Jurkat, Clone E6-1 (cell line): Measurements from ENCODE around the gene COBL.

Experiments used
- DNase-seq: peaks from one replicate; pipeline ENCODE4 v3.0.0-alpha.2; 2011; ENCODE audit warnings: low read depth, low spot score
- H3K4me3 ChIP-seq: 2 replicates; pipeline ENCODE4 v1.5.1; 2011; ENCODE audit warnings: mild to moderate bottlenecking, low read length, control low read depth, moderate library complexity

Gene COBL

DNA sequence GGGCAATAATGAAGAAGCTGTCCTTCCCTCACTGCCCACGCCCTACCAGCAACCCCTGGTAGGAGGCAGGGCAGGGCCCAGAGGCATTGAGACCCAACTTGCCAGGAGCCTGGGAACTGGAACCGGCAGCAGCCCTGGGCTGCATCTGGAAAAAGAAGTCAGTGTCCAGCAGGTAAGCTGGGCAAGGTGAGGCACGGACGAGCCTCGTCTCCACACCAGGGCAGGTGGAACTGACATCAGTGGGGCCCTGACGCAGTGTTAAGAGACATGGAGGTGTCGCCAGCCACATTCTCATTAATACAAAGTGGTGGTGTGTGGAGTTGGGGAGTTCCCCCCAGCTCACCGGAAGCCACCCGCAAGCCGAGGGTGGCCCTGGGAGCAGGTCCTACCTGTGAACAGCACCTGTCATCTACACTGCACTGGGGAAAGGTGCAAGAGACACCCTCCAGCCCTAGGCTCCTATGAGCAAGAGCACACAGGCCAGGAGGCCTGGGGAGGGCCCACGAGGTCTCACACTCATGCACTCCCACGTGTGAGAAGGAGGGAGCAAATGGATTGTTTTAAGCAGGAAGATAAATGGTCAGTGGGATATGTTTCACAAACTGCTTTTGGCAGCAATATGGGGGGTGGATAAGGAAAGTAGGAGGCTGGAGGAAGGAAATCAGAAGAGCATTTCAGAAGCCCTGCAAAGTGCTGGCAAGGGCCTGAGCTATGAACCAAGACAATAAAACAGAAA is 53.6 kb downstream of the COBL start:
- no peak overlapping the region for H3K4me3 ChIP-seq

DNA sequence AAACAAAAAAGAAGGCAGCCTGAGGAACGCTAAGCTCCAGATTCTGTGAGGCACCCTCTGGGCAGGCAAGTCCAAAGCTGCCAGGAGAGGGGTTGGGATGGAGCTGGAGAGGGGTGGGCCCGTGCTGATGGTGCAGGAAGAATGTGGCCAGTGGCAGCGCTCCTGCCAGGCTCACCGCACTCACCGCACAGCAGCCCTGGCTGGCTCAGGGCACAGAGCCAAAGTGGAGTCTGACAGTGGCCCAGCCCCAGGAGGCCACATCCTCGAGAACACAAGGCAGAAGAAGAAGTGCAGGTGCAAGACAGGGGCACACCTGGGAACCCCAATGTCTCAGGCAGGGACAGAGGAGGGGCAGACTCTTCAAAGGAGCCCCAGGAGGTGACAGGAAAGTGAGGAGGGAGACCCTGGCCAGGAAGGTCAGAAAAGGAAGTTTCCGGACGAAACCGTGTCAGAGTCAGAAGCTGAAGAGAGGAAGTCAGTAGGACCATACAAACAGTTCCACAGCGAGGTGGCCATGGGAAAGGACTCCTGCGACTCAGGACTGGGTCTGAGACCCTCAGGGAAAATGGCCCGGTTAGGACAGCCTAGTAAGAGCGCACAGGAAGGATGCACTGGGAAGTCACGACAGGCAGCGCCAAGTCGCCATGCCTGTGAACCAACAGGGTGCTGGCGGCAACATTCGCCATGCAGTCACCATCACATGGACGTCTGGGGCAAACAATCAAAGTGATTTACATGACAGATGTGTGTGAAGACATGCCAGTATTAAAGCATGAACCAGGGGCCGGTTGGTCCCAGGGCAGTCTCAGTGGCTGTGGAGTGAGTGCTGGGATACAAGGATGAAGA is 54.4 kb downstream of the COBL start:
- DNase-seq, result peak; percentile 63

More for the DNA sequence above, 53.6 kb downstream of the COBL start:
- no peak for DNase-seq

DNA sequence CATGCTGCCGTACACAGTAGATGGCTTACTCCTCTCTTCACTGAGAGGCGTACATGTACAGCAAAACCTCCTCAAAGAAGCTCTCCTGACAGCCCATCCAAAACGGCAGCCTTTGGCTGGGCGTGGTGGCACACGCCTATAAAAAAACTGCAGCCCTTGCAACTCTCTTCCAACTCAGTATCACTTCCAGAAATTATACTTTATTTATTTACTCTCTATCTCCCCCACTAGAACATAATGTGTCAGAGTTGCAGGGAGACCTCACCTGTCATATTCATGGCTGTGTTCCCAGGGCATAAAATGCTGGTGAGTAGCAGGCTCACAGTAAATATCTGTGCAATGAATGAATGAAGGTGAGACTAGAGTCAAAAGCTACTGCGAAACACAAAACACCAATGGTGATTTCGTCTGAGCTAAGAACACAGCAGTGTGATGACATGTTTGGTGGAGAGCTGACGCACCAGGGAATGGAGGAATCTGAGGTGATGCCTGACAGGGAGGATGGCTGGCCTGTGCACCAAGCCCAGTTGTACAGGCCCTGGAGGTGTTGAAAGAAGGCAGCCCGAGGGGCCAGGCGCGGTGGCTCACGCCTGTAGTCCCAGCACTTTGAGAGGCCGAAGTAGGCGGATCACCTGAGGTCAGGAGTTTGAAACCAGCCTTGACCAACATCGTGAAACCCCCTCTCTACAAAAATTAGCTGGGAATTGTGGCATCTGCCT is 55.3 kb downstream of the COBL start:
- H3K4me3 ChIP-seq, result no peak overlapping the region
- no peak for DNase-seq

More for the DNA sequence above, 54.4 kb downstream of the COBL start:
- no peak overlapping the region for H3K4me3 ChIP-seq

DNA sequence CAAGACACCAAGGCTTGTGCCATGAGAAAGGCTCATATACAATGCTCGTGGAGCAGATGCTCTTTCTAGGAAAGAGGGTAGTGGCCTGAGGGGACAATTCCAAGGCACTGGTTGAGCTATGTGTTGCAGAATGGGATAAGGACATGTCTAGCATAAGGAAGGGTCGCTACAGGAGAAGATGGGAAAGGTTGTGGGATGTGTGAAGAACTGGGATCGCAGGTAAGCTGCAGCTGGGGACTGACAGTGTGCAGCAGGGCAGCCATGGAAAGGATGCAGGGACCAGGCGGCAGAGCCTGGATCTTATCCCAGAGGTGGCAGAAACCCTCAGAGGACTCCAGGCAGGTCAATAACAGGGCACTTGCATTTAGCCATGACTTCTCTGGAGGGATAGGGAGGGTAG is 56.1 kb downstream of the COBL start:
- no peak for DNase-seq

DNA sequence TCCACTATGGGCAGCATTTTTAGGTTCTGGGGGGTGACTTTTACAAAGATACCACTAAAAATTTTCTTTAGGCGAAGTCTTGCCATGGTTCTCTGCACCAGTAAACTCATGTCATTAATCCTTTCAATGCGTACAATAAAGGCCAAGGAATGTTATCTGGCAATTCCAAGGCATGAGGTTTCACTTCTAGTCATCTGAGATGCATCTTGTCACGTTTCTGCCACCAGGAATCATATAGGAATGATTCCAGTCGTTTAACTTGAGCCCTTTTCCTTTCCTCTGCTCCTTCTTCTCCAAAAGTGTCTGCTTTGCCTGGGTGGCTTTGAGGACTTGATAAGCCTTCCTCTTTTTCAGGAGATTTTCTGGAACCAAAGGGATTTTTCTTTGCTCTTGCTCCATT is 56.8 kb downstream of the COBL start:
- no peak overlapping the region for H3K4me3 ChIP-seq
- DNase-seq, result no peak

More for the DNA sequence above, 56.1 kb downstream of the COBL start:
- H3K4me3 ChIP-seq, result no peak overlapping the region

DNA sequence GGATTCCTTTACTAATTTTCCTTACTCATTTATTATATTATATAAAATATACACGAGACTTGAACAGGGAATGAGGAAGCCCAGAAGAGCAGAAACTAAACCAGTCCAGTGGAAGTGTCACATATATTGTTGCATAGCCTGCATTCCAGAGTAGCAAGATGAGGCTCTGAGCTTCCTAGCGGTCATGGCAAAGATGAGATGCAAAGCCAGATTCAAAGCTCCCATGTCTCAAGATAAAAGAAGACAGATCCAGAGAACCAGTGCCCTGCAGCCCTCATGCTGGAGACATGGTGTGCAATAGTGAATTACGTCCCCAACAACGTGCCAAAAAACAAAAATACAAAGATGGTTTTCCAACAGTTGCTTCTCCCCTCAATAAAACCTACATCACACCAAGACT is 59.7 kb downstream of the COBL start:
- no peak overlapping the region for H3K4me3 ChIP-seq

DNA sequence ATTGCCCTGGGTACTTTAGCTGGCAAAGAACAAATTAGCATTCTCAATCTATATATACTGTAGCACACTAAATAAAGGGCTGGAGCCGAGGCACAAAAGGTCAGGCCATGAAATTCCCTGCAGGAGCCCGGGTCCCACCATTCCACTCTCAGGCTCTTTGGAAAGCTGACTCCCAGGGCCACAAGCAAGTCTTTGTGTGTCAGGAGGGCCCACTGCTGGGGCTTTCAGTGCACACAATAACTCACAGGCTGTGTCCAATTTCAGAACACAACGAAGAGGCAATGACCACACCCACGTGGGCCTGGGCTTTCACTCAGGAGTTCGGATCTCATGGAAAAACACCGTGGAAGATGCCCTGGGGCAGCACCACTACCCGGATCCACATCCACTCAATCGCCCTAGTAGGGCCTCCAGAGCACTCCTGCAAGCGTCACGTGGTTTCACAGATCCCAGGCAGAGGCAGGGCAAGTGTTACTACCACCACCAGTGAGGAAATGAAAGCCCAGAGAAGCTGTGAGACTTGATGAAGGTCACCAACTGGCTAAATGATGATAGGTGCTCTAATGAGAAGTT is 60.3 kb downstream of the COBL start:
- H3K4me3 ChIP-seq, result no peak overlapping the region
- DNase-seq, result no peak

More for the DNA sequence above, 59.7 kb downstream of the COBL start:
- DNase-seq, result no peak

DNA sequence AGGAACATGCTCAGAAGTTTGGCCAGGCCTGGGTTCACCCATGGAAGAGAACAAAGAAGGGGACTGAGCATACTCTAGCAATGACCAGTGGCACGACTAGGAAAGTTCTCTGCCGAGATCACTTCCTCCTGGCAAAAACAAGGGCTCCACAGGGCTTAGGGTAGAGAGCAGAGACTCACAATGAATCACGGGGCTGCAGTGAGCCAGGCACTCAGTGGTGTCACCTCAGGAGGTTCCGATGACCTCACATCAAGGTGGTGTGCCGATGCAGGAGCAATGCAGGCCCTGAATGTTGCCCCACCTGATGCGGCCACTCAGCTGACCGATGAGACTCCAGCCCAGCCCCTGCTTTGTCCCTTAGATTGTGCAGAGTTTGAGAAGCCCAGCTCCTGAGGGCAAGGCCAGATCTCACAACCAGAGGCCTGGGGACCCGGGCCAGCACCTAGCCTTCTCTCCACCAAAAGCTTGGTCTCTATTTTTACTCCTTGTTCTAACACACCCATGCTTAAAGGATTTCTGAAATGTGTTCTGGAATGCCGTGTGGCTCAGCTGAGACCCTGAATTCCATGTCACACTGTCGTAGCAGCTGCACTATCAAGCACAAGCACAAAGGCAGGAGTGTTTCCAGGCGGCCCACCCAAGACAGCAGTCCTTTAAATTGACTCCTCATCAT is 60.9 kb downstream of the COBL start:
- no peak for DNase-seq
- no peak overlapping the region for H3K4me3 ChIP-seq

DNA sequence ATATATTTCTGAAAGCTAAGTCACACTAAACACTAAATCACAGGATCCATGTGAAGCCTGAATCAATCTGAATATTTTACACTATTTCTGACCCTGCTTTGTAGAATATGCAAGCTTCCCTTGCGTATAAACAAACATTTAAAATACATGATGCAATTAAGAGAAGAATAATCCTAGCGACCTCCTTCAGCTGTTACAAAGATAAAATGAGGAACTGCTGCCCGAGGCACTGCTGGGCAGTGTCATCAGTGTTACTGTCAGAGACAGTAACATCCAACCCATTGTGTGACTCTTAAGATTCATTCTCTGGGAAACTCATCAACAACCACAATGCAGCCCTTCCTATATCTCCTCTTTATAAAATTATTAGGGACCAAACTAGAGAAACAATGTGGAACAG is 61.6 kb downstream of the COBL start:
- DNase-seq, result no peak
- no peak overlapping the region for H3K4me3 ChIP-seq

DNA sequence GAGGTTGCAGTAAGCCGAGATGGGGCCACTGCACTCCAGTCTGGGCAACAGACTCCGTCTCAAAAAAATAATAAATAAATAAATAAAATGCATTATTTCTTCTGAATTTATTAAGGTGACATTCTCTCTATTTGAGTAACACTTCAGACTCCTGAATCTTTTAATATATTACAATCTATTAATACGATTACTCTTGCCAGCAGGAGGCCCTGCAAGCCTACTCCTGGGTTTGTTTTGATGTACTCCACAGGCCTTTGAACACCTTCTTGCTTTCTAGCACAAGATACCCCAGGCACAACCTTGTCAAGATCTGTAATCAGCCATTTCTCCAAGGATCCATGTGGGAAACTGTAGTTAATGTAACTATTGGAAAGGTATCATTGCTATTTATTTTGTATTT is 63.5 kb downstream of the COBL start:
- no peak overlapping the region for H3K4me3 ChIP-seq
- peak; percentile 1 for DNase-seq

DNA sequence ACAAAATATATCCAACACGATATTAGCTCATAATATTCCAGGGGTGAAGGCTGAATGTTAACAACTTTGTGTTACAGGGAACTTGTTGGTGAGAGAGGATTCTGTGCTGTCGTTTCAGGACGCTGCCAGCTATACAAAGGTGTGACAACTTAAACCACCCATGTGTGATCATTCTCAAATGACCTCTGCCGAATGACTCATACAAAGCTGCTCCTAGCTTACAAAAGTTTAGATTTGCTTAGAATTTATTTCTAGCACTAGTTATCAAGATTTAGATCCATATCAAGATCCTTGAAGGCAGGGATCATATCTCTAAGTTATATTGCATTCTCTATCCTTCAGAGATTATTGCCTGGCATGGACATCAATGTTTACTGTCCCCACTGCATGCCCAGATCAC is 65.3 kb downstream of the COBL start:
- no peak for DNase-seq
- no peak overlapping the region for H3K4me3 ChIP-seq

DNA sequence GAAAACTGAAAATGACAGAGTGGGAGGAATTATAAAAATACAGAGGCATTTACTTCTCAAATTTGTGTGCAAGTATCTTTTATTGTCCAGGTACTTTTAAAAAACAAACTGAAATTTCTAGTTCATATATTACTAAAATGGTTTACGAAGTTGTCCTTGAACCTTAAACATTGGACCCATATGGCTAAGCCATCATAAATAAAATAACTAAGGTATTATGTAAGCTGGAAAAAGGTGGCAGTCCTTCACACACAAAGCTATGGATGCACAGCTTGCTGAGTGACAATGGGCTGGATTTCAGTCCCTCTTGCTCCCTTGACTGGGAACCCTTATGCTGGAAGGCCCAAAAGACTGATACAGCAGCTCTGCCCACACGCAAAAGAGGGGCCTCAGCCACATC is 66.1 kb downstream of the COBL start:
- H3K4me3 ChIP-seq, result no peak overlapping the region
- no peak for DNase-seq

DNA sequence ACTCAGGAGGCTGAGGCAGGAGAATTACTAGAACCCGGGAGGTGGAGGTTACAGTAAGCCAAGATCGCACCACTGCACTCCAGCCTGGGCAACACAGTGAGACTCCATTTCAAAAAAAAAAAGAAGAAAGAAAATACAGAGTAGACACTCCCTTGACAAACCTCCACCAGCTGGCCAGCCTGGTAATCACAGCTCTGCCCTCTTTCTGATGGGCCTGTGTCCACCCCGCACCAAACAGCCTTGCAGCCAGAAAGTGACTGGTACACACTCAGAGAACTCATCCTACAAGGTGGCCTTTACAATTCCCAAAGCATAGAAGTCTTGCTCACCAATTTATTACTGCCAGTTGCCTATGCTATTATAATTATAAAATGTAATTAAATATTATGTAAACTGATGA is 66.6 kb downstream of the COBL start:
- no peak overlapping the region for H3K4me3 ChIP-seq
- DNase-seq, result no peak

DNA sequence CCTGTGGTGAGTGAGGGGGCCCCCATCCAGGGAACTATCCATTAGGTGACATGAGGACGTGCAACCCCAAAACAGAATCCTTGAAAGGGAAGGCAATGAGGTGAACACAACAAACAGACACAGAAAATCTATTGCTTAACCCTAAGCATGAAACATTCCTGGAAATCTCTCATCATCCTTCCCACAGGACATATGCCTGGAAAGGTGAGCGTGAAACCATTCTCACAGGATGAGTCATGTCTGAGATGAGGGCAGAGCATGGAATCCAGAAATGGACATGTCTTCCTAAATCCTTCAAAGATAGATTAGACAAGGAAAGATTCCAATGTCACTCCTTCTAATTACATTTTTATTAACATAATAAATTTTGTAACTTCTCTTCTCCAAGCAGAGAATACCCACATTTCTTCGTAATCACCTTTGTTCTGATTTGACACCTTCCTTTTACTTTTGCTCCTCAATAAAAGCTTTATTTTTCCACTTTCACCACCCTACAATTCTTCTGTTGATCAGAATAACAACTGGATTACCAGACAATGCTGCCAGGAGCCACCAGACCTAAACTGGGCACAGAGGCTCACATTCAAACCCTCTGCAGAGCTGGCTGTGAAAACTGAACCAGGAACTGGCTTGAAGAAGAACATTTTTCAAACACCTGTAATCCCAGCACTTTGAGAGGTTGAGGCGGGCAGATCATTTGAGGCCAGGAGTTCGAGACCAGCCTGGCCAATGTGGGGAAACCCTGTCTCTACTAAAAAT is 67.2 kb downstream of the COBL start:
- DNase-seq, result no peak
- H3K4me3 ChIP-seq, result no peak overlapping the region

DNA sequence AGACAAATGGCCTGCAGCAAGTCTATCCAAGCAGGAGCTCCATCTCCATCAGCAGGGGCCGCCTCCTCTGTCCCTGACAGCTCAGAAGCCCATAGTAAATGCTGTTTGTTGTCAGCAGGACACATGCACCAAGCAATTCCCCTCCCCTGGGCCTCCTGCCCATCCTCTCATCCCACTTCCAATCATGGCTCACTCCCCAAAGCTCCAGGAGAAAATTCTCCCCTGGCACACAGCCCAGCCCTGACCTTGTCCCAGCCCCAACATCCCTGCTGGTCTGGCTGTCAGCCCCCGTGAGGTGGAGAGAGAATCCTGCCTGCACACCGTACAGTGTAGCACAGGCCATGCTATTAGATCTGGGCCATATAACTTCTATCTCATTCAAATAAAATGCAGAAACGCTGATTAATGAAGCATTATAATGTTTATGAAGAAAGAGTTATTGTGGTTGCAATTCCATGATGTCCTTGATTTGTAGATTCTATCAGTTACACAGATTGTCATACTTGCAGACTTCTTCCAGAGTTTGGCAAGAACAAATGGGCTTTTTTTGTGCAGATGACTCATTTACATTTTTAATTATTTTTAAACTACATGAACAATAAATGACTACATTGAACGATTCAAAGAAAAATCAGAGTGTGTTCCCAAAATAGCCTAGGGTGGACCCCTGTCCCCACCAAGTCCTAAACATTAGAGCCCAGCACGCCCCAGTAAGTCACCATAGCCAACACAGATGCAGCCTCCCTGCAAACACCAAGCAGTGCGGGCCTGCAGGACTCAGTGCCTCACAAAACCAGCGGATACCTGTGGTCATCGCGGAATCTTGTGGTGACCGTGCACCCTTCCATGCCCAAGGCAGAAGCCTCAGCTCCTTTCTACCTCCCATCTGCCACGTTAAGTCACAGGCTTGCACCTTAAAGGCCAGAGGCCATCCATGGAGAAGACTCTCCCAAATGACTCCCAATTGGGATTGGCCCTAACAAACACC is 70.1 kb downstream of the COBL start:
- H3K4me3 ChIP-seq, result no peak overlapping the region
- DNase-seq, result no peak

DNA sequence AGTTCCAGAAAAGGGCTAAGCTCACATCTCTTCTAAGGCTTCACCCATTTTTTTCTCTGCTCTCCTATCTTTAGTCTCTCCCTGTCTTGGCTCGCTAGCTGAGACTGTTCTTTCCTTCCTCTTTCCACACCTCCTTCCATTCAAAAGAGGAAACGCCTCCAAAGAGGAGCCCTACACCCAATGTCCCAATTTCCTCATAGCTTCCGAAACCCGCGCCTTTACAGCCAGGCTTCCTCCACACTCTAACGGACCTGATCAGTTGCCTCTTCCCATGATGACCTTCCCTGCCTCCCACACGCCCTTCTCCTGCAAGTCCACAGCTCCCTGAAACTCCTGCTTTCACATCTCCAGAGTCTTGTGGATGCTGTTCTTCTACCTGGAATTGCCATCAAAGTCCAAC is 71.7 kb downstream of the COBL start:
- DNase-seq, result no peak
- no peak overlapping the region for H3K4me3 ChIP-seq

DNA sequence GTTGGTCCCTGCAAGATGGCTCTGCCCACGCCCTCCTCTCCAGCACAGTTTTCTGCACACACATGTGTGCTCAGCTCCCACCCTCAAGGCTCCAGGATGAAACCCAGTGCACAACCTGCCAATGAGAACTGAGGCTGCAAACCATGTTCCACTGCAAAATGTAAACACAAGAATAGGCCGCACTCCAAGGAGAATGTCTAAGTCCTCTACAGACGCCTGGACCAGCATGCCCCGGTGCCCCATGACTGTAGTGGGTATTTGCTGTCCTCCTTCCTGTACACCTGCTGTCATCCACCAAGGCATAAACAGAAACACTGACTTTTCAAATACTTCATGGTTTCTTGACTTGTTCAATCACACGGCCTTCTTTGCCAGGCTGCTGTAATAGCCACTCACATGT is 72.6 kb downstream of the COBL start:
- H3K4me3 ChIP-seq, result no peak overlapping the region
- no peak for DNase-seq
